ENCODE results near the gene WIPF1.

WIPF1 gene

DNA sequence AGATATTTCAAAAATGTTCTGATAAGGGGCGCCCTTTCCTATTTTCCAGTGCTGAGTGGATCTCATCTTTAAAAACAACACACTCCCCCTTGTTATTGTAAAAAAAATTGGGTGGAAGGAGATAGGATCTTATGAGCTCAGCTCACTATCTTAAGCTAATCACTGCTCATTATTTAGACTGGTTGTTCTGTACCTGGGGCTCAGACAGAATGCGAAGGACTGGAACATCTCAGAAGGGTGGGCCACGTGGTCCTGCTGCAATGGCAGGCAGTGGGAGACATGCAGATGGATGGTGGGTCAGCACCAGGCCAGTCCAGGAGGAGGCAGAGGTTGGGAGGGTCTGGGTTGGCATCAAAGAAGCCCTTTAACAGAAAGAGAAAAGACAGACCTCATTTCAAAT is 62.5 kb downstream of the WIPF1 start:
- DNase-seq: no peak

DNA sequence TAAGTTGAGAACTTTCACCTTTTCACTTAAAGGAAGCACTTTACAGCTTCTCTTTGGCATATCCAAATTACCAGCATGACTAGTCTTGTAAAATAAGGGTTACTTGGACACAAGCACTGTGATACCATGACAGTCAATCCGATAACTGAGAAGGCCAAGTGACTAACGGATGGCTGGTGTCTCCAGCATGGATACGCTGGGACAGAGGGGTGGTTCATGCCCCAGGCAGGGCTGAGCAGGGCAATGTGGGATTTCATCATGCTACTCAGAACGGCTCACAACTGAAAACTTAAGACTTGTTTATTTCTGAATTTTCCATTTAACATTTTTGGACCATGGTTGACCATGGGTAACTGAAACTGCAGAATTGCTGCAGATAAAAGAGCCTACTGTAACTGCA is 67.7 kb downstream of the WIPF1 start:
- no peak for DNase-seq

DNA sequence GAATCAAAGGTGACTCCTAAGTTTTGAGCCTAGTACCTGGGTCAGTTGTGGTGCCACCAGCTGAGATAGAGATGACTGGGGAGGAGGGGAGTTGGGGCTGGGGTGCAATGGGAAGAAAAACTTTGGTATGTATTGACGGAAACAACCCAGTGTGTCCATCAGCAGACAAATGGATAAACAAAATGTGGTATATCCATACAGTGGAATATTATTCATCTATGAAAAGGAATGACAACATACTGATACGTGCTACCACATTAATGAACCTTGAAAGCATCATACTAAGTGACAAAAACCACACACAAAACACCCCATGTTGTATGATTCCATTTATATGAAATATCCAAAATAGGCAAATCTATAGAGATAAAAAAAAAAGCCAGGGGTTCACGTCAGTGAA is 69.6 kb downstream of the WIPF1 start:
- DNase-seq: no peak

DNA sequence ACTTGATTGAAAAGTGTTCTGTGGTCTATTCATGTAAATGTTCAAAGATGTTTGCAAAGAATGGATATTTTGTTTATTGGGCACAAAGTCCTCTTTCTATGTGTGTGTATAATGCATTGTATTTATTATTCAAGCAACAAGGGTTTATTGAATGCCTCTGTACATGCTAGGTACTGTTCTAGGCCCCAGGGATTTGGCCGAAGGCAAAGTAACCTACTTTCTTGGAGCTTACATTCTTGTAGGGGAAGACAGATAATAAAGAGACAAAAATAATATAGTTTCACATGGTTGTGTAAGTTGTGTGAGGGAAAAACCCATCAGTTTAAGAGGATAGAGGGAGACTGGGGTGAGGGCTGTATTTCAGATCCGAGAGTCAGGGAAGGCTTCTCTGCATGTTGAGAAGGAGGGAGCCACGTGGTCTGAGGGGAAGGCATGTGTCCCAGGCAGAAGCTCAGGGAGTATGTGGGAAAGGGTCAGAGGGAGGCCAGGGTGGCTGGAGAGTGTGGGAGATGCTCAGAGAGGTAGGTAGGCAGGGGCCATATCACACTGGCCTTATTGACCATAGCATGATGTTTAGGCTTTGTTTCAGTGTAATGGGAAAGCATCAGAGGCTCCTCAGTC is 70.4 kb downstream of the WIPF1 start:
- no peak for DNase-seq

DNA sequence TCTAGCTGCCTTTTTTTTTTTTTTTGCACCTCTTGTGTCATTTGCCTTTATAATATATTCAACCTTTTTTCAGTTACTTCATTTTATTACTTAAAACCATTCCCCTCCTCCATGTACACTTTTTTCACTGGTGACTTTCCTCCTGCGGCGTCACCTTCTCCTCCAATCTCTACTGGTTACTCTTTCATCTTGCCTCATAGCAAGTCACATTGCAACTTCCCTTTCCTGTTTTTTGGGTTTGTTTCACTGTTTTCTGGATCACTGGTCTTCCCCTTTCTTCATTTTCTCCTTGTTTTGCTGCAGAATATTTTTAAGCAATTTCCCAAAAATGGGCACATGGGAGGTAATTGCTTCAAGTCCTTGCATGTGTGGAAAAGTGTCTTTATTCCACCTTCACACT is 73.1 kb downstream of the WIPF1 start:
- DNase-seq: no peak

DNA sequence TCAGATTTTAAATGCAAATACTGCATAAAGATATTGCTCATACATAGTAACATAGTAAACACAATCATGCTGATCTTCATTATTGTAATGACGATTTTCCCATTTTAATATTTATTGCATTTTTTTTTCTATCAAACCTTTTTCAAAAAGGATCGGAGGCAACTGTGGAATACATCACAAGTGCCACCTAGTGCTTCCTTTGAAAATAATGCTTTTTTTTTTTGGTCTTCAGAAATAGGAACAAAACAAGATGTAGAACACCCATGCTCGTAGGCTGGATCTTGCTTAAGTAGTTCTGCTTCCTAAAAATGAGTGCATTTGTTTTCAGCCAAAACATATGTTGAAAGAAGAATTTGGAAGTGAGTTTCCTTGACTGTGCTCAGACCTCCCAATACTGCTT is 75.1 kb downstream of the WIPF1 start:
- DNase-seq: no peak

DNA sequence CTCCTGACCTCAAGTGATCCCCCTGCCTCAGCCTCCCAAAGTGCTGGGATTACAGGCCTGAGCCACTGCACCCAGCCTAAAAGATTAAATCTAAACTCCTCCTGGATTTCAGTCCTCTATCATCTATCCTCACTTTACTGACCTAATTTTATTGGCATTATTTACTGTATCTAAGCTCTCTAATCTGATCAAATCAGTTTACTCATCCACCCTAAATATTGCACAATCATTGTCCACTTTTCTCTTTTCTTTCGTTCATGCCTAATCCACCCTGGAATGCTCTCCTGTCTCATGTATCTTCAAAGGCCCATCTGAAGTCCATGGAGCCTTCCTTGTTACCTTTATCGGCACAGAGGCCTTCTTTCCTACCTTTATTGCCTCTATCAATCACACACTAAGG is 79.2 kb downstream of the WIPF1 start:
- no peak for DNase-seq

DNA sequence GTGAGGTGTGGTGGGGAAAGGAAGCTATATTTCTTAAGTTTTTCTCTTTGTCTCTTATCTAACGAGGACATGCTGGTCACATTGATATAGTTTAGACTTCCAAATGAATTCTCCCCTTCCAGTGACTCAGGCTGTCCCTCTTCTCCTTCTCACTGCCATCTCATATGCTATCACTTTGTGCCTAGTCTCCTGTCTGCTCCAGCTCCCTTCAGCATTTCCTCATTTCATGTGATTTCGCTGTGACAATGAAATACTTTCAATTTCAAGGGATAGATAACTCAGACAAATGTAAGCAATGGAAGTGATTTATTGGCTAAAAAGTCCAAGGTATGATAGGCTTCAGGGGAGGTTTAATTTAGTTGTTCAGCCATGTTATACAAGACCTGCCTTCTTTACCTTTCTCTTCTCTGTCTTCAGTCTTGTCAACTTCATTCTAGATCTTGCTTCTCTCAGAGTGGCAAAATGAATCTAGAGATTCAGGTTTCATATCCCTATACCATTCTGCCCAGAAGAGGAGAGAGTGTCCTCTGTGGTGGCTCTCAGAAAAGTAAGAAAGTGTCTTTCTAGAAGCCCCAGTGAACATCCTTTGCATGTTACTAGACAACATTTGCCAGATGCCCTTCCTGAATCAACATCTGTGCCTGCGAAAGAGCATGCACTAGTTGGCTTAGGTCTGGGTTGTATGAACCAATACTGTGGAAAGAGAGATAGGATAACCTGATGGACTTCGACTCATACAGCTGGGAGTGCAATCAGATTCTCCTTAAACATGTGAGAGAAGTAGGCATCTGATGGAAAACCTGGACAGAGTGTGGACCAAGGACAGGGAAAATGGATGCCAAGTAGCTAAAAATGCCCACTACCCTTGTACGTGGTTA is 80.9 kb downstream of the WIPF1 start:
- no peak for DNase-seq

DNA sequence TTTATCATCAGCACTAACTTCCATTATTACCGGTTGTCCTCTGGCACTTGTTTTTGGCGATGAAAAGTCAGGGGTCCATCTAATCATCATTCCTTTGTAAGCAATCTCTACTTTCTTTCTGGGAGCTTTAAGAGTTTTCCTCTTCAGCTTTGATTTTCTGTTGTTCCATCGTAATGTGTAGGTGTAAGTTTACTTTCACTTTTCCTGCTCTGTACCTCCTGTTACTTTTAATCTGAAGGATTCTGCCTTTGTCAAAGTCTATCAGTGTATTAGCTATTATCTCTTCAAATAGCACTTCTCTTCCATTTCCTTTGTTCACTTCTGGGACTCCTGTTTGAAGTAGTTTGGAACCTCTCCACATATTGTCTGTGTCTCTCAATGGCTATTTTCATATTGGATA is 85.3 kb downstream of the WIPF1 start:
- no peak for DNase-seq

DNA sequence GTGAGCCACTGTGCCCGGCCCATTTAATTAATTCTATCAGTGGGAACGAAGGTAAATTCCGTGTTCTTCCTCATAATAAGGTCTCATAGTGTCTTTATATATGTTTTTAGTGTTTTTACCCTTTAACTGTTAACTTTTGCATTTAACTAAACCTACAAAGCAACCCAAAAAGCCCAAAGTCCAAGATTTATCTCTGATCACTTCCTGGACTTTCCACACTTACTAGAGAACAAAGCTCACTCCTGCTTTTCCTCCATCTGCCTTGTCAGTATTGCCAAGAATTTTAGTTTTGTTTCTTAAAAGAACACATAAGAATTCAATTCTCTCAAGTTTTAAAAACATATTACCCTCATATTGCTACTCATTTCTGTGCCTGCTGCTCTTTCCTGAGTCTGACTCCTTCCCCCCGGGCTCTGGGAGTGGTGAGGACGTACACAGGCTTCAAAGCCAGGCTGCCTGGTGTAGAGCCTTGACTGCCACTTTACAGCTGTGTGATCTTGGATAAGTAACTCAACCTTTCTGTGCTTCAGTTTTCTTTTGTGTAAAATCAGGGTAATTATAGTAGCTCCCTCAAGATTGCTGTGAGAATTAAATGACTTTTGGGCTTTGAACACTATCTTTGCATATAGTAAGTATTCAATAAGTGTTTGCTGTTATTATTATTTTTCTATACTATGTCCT is 85.9 kb downstream of the WIPF1 start:
- no peak for DNase-seq

DNA sequence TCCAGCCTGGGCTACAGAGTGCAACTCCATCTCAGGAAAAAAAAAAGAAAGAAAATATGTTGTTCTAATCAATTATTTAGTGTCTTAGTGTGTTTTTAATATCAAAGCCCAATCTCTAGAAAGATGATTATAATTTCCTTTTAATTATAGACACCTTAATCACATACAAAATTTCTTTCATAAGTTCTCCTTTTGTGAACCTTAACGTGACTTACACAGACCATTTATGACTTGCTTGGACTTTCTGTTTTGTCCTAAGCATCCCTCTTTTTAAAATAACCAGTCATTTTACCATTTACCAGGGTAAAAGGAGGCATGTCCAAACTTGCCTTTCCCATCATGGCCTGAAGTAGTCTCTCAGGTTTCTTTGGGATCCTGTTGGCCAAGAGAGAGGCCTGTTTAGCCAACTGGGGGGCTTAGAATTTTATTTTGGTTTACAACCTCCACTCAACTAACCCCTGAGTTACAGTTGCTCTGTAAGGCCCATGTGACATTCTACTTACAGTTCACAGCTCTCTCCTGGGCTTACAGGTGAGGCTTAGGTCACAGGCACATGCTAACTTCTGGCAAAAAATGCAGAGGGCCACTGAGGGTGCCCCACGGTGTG is 86.9 kb downstream of the WIPF1 start:
- DNase-seq: no peak

Measured in NCI-H2029 (cell line).